Choroid plexus epithelial cell (primary cell): ENCODE results near the gene JAKMIP3.

Experiments used
- DNase-seq: peaks from one replicate; pipeline ENCODE4 v3.0.0-alpha.2; 2010; ENCODE audit warnings: low read depth
- H3K4me3 ChIP-seq: 2 replicates; pipeline ENCODE4 v1.5.1; 2011; ENCODE audit warnings: low read depth, mild to moderate bottlenecking, control low read depth, low read length, moderate library complexity
- TF ChIP-seq, protein P1 (sequence below): conservative IDR thresholded peaks from 2 replicates; pipeline ENCODE4 v1.5.1; 2011; ENCODE audit warnings: low read depth, mild to moderate bottlenecking, control low read depth, inconsistent platforms, low read length, moderate library complexity

Gene JAKMIP3

DNA sequence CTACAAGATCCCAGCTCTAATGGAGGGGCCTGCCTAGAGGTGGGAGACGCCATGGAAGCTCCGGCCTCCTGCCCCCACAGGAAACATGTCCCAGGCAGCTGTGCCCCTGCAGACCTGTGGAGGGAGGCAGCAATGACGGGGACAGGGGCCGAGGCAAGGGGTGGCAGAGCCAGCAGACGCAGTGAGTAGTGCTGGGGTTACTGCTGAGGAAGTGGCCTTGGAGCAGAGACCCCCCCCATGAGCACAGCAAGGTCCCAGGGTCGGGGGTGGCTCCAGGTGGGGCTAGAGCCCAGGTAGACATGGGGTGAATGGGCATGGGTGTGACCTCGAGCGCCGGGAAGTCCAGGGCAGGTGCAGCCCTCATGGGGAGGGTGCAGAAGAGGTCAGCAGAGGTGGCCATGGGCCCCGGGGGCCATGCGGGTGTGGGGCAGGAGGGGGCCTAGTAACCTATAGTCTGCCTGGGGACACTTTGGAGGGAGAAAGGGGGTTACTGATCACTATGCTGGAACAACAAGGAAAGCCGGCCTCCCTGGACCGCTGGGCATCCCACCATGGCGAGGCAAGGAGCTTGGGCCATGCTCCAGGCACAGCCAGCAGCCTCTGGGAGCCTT, 45.5 kb downstream of the JAKMIP3 start:
- TF ChIP-seq, protein P1, sequence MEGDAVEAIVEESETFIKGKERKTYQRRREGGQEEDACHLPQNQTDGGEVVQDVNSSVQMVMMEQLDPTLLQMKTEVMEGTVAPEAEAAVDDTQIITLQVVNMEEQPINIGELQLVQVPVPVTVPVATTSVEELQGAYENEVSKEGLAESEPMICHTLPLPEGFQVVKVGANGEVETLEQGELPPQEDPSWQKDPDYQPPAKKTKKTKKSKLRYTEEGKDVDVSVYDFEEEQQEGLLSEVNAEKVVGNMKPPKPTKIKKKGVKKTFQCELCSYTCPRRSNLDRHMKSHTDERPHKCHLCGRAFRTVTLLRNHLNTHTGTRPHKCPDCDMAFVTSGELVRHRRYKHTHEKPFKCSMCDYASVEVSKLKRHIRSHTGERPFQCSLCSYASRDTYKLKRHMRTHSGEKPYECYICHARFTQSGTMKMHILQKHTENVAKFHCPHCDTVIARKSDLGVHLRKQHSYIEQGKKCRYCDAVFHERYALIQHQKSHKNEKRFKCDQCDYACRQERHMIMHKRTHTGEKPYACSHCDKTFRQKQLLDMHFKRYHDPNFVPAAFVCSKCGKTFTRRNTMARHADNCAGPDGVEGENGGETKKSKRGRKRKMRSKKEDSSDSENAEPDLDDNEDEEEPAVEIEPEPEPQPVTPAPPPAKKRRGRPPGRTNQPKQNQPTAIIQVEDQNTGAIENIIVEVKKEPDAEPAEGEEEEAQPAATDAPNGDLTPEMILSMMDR, result no peak
- DNase-seq, result no peak
- H3K4me3 ChIP-seq, result no peak overlapping the region

DNA sequence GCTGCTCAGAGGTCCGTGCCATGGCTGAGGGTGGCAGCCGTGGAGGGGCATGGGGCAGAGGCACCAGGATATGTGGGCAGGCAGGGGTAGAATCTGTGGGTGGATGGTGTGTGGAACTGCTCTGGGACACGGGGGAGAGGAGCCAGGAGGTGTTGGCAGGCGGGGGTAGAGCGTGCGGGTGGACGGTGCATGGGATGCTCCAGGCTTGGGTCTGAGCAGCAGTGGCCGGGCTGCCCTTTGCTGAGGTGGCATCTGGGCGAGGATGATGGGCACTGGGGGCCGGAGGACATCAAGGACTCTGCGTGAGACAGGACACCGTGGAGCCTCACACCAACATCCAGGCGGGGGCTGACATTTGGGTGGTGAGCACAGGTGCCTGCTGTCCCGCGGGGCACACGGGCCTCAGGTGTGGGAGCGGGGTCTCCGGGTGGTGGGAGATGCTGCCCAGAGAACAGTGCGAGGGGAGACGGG, 46.2 kb downstream of the JAKMIP3 start:
- no peak for DNase-seq
- TF ChIP-seq, protein P1, result no peak
- H3K4me3 ChIP-seq, result no peak overlapping the region

DNA sequence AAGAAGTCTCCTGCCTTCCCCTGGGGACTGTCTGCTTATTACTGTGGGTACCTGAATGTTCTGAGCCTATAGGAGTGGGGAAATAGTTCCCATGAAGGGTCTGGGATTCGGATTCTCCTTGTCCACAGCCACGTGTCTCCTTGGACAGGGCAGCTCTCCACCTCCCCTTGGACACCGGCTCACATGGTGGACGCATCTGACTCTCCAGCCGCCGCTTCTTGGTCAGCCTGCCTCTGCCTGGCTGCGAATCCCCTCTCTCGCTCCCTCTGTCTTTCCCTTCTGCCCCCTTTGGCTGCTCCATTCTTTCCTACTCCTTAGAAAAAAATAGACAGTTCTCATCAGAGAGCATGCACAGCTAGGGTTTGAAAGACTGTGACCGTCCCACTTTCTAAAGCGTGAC, 46.9 kb downstream of the JAKMIP3 start:
- no peak for DNase-seq
- H3K4me3 ChIP-seq, result no peak overlapping the region
- TF ChIP-seq, protein P1, result no peak

DNA sequence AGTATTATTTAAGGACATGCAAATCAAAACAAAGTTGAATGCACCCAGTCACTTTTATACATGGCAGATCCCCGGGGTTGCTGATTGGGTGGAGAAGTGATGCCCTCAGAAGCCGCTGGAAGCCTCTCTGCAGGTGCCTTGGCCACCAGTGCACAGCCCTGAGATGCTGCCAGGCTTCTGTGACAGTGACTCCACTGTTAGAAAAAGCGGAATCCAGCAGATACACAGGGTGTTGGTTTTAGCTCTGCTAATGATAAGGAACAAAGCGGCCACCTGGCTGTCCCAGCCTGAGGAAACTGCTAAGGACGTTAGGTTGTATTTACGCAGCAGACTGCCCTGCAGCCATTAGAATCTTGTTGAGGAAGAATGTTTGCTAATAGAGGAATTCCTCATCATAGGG, 47.5 kb downstream of the JAKMIP3 start:
- TF ChIP-seq, protein P1, result no peak
- H3K4me3 ChIP-seq, result no peak overlapping the region
- DNase-seq, result no peak

DNA sequence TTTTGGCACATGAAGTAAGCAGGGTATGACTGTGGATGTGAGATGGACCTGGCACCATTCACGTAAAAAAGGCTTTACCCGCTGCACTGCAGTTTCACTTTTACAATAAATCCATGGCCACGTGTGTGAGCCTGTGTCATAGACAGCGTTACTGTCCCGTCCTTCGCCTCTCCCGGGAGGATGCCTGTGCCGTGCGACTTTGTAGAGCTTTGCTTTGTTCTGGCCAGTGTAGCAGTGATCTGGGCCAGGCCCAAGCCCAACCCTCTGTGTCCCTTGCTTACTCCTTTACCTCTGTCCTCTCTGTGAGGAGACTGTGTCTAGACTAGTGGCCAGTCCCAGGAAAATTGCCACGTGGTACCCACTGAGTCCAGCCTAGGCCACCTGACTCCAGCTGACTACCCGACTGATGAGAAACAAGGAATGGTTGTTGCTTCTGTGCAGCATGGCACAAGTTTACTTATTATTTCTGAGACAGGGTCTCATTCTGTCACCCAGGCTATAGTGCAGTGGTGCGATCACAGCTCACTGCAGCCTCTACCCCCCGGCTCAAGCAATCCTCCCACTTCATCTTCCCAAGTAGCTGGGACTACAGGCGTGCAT, 48.1 kb downstream of the JAKMIP3 start:
- TF ChIP-seq, protein P1, result no peak
- no peak for DNase-seq
- no peak overlapping the region for H3K4me3 ChIP-seq

DNA sequence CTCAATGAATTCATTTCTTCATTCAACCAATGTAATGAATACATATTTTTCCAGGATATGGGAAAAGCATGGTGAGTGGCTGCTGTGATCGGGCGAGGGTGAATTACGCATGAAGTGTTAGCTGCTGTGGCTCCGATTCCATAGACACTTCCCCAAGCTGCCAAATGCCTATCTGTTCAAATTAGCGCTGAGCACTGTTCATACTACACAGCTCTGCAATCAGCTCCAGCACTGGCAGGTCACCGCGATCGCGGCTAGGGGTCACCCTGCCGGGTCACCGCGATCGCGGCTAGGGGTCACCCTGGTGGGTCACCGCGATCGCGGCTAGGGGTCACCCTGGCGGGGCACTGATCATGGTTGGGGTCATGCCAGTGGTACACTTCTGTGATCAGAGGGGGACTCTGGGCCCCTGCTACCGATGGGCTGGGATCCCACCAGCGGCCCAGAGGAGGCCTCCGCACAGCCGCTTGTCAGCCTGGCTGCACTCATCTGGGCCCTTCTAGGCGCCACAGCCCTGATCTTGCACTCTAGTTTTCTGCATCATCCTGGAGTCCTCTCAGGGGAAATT, 49.3 kb downstream of the JAKMIP3 start:
- DNase-seq, result no peak
- H3K4me3 ChIP-seq, result no peak overlapping the region
- TF ChIP-seq, protein P1, result no peak
